ENCODE data around the gene NDUFS8.

- no peak for TF ChIP-seq CTCF (conservative IDR thresholded peaks at IDR 0.05; ENCODE audit: low read depth, low read length)
- TF ChIP-seq EZH2 (IDR thresholded peaks at IDR 0.05; ENCODE audit: borderline replicate concordance, low read depth, low read length, poor library complexity, severe bottlenecking) = no peak
Observed at GRCh38 chr11:68032003-68032402, 1.5 kb downstream of the NDUFS8 start.
